ENCODE measurements around the gene UGT2B15. TPM values are rescaled to one million over a fixed set of nuclear protein-coding genes. Genes with fewer than 3 reads are reported as not detected.
"Not testable (repeated sequence)": the region's sequence is repeated elsewhere in the genome, so short reads cannot be mapped to it uniquely, and the experiment has no call there.

Gene UGT2B15
- total RNA-seq, 1 donor from 2014 or later, result not detected

DNA sequence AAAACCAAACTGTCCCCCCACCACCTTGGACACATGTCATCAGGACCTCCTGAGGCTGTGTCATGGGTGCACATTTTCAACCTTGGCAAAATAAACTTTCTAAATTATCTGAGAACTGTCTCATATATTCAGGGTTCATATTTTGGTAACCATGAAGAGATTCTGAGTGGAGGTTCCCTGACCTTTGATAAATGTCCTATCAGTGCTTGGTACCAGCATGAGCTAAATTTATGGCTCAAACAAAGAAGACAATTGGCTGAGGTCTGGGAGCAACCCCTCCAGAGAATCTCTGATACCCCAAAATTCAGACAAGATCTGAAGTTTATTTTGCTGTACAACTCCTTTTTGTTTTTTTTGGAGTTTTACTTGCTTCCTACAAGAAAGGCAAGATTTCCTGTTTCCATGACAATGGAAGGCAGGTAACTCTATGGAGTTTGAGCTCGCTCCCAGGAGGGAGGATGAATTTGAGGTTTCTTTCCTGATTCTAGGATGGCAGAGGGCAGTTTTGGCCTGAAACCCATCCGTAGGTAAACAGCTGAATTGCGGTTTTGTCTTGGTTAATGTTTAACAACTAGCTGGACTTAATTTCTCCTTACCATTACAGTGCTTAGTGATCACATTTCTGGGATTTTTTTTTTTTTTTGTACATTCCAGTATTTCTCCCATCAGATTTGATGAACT lies 14.5 kb downstream of the UGT2B15 start:
- no peak for DNase-seq

DNA sequence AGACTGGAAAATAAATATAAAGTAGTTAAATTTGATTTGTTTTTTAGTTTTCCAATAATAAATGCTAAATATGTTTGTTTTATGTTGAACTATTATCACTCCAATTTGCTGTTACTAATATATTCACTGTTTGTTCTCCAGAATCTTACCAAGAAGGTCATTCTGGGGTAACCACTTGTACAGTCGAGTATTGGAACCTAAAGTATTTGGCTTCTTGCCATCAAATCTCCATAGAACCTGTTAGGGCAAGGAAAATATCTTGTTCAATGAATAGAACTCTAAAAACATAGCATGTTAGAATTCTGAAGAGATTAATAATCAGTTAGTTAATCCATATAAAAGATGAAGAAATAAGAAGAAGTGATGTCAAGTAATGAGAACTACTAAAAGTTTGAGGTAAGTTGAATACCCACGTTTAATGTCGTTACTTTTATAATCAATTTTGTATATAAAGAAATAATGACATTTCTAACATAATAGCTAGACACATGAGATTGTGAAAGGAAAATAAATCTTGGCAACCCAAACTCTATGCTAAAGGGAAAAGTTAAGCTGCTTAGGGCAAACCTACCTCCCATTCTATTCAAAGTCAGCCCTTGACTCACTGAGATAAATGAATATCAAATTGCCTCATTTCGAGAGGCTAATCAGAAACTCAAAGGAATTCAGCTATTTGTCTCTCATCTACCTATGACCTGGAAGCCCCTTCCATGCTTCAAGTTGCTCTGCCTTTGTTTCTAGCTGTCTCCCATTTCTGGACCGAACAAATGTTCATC lies 15.3 kb downstream of the UGT2B15 start:
- DNase-seq, result no peak

- no peak for DNase-seq
These were observed 18.5 kb downstream of the UGT2B15 start for GRCh38 chr4:68651932-68652331.

GRCh38 chr4:68630371-68630770 lies 40.1 kb downstream of the UGT2B15 start:
- no peak for DNase-seq

- DNase-seq, result not testable (repeated sequence)
These were observed 47.7 kb downstream of the UGT2B15 start for GRCh38 chr4:68622731-68623130.

DNA sequence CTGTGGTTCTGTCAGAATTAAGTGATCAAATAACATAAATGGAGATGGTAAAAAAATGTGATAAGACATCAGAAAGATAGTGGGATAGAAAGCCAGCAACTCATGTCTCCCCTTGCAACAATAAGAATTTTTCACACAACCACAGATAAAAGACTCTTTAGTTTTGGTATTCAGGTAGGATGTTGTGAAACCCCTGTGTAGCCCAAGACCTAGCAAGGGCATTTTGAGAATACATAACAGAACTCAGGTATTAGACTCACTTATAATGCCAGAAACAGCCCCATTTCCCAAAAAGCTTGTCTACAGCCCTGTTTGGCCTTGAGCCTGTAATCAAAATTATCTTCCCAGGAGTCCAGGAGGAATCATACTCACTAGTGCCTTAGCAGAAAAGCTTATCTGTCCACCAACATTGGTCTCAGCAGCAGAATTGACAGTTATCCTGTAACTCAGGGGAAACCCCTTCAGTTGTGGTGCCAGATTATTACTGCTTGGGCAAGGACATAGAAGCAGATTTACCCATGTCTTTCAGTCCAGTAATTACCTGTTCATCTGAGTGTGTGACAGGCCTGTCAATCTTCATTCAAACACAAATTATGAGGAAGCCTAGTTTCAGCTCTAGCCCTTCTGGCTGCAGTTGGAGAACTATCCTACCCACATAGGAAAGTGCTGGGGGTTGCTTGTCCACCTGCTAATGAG lies 53.3 kb downstream of the UGT2B15 start:
- DNase-seq, result no peak

DNA sequence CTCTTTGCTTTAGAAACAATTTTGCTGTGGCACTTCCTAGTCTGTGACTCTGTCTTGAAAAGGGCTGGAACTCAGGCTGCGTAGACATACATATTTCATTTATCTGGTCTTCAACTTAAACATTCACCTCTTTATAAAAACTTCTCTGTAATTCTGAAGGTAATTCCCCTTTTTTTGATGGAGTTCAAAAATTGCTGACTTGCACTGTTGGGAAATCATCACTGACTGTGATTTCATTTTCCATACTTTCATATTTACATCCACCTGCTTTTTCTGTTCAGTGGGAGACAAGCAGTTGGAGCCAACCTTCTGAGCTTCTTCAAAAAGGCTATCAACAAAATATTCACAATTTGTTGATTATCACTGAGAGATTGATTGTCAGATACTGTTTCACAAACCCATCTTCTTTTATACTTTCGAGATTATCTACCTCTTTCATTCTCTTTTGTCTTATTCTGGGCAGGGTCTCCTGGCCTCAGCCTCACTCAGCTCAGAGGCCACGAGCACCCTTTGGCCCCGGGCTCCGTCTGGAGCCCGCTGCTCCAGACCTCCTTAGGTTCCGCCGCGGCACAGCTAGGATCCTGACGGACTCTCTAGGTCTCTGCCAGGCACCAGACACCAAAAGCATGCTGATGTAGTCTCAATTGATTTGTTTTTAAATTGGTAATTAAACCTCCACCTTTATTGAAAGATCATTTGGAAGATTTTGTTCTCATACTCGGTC lies 54.6 kb downstream of the UGT2B15 start:
- no peak for DNase-seq

- no peak for DNase-seq
These were observed 56.7 kb downstream of the UGT2B15 start for GRCh38 chr4:68613752-68614151.

GRCh38 chr4:68606240-68606639 lies 64.2 kb downstream of the UGT2B15 start:
- no peak for DNase-seq

GRCh38 chr4:68599150-68599549 lies 71.3 kb downstream of the UGT2B15 start:
- DNase-seq, result no peak

DNA sequence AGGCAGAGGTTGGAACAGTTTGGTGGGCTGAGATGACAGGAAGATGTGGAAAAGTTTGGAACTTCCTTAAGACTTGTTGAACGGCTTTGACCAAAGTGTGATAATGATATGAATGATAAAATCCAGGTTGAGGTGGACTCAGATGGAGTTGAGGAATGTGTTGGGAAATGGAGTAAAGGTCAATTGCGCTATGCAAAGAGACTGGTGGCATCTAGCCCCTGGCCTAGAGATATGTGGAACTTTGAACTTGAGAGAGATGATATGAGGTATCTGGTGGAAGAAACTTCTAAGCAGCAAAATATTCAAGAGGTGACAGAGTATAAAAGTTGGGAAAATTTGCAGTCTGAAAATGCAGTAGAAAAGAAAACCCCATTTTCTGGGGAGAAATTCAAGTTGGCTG lies 73.0 kb downstream of the UGT2B15 start:
- no peak for DNase-seq

Other genes starting within 250 kb of the UGT2B15 start
- gene TMPRSS11E, start 223.2 kb downstream of the UGT2B15 start, total RNA-seq, result 12.3 TPM
- not detected for gene UGT2B17, start 94.3 kb downstream of the UGT2B15 start, total RNA-seq
- not detected for gene UGT2B10, start 145.3 kb upstream of the UGT2B15 start, total RNA-seq